Measurements from ENCODE around the gene MAMDC2. TPM values are rescaled to one million over a fixed set of nuclear protein-coding genes. Genes with fewer than 3 reads are reported as not detected.
A peak's percentile ranks its signal among the peaks of the same experiment; 100 is the strongest.

The MAMDC2 gene
- total RNA-seq, 4 donors from 2014 or later, result 4.9 to 9.9 (median 8.7) TPM

- DNase-seq (no peak), ATAC-seq (no peak)
- H3K27me3 ChIP-seq, result no peaks in the 10 kb centered on the region
- H3K36me3 ChIP-seq, result no peaks in the 10 kb centered on the region
- H3K27ac ChIP-seq, result no peak overlapping the region
- H3K4me1 ChIP-seq, result no peaks in the 10 kb centered on the region
- H3K9me3 ChIP-seq, result no peaks in the 10 kb centered on the region
- H3K4me3 ChIP-seq, result no peak overlapping the region
- intact Hi-C loops (cut with DNase I; ENCODE audit: low total_unique reads), result no loop called here
- in situ Hi-C loops (cut with MboI; ENCODE audit: low sequenced_read_pairs in 4 of 4), result loop anchor here in 1 of 4 donors (10.0 kb wide), 1 partner anchor 245 kb away; no protein-coding TSS in a partner anchor
- TF ChIP-seq POLR2A (IDR thresholded peaks at IDR 0.05) (no peak), CTCF (IDR thresholded peaks at IDR 0.05 in 4 of 5, conservative IDR thresholded peaks at IDR 0.05 in 1 of 5) (no peak)
Measured at GRCh38 chr9:70220216-70220615, 176.6 kb downstream of the MAMDC2 start.

GRCh38 chr9:70222354-70222753, 178.7 kb downstream of the MAMDC2 start:
- no peak for TF ChIP-seq CTCF (IDR thresholded peaks at IDR 0.05 in 4 of 5, conservative IDR thresholded peaks at IDR 0.05 in 1 of 5)
- TF ChIP-seq POLR2A (IDR thresholded peaks at IDR 0.05), result no peak
- H3K27me3 ChIP-seq, result no peaks in the 10 kb centered on the region
- in situ Hi-C loops (cut with MboI; ENCODE audit: low sequenced_read_pairs in 4 of 4), result loop anchor here in 1 of 4 donors (10.0 kb wide), 1 partner anchor 248 kb away; no protein-coding TSS in a partner anchor
- H3K27ac ChIP-seq, result no peak overlapping the region
- intact Hi-C loops (cut with DNase I; ENCODE audit: low total_unique reads), result no loop called here
- H3K4me3 ChIP-seq, result no peak overlapping the region
- H3K36me3 ChIP-seq, result no peaks in the 10 kb centered on the region
- ATAC-seq, result no peak
- DNase-seq, result no peak
- no peaks in the 10 kb centered on the region for H3K4me1 ChIP-seq
- H3K9me3 ChIP-seq, result no peaks in the 10 kb centered on the region

- Histone ChIP-seq H3K27me3 (no peaks in the 10 kb centered on the region), H3K36me3 (no peaks in the 10 kb centered on the region), H3K4me1 (peaks cover 16 to 17% of the 10 kb centered on the region in 2 donors), H3K27ac (no peak overlapping the region), H3K9me3 (no peaks in the 10 kb centered on the region), H3K4me3 (no peak overlapping the region)
- TF ChIP-seq POLR2A (IDR thresholded peaks at IDR 0.05) (no peak), CTCF (IDR thresholded peaks at IDR 0.05 in 4 of 5, conservative IDR thresholded peaks at IDR 0.05 in 1 of 5) (no peak)
- in situ Hi-C loops (cut with MboI; ENCODE audit: low sequenced_read_pairs in 4 of 4) (loop anchor here in 2 of 4 donors (10.0 to 25.0 kb wide), 4 partner anchors 116 to 441 kb away; no protein-coding TSS in a partner anchor), intact Hi-C loops (cut with DNase I; ENCODE audit: low total_unique reads) (no loop called here)
- DNase-seq (no peak), ATAC-seq (no peak)
Measured at GRCh38 chr9:70228118-70228517, 184.5 kb downstream of the MAMDC2 start.

GRCh38 chr9:70228611-70229010, 185.0 kb downstream of the MAMDC2 start:
- Histone ChIP-seq H3K4me3 (no peak overlapping the region), H3K4me1 (peaks cover 16 to 17% of the 10 kb centered on the region in 2 donors), H3K9me3 (no peaks in the 10 kb centered on the region), H3K36me3 (no peaks in the 10 kb centered on the region), H3K27me3 (no peaks in the 10 kb centered on the region), H3K27ac (peak overlapping the region in 2 of 4 donors; percentile 7 to 39)
- DNase-seq (no peak), ATAC-seq (no peak)
- TF ChIP-seq POLR2A (IDR thresholded peaks at IDR 0.05), result no peak
- no peak for TF ChIP-seq CTCF (IDR thresholded peaks at IDR 0.05 in 4 of 5, conservative IDR thresholded peaks at IDR 0.05 in 1 of 5)
- in situ Hi-C loops (cut with MboI; ENCODE audit: low sequenced_read_pairs in 4 of 4) (loop anchor here in 2 of 4 donors (10.0 to 25.0 kb wide), 4 partner anchors 116 to 441 kb away; no protein-coding TSS in a partner anchor), intact Hi-C loops (cut with DNase I; ENCODE audit: low total_unique reads) (loop anchor here (1.0 kb wide), 1 partner anchor 256 kb away; no protein-coding TSS in a partner anchor)

Data from gastrocnemius medialis (tissue), 4 donors.